GM12875 (cell line): Measurements from ENCODE around the gene CD200R1L.

Experiments
- H3K4me3 ChIP-seq: one replicate; pipeline ENCODE4 v1.5.1; 2011; ENCODE audit warnings: low read depth, low read length, control low read depth
- CTCF ChIP-seq: IDR thresholded peaks from 2 replicates; pipeline ENCODE4 v1.5.1; 2011; ENCODE audit warnings: low read depth, mild to moderate bottlenecking, control low read depth, inconsistent platforms, low read length, moderate library complexity, borderline replicate concordance; ENCODE audit not compliant: insufficient read depth

The CD200R1L gene

DNA sequence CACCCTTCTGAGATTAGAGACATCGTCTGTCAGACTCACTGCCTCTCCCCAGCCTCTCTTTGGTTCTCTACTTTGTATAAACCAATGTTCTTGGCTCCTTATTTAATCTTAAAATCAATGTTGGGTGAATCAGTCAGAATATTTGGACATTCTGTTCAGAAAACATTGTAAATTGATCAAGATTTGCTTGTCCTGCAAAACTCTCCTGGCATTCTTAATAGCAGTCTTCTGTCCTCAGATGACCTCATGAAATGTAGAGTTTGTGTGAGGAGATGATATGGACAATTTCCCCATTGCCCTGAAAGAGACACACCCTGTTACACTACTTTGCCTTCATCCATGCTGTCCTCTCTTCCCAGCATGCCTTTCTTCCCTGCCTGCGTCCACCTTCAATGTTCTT, 33.6 kb downstream of the CD200R1L start:
- H3K4me3 ChIP-seq, result no peak overlapping the region
- no peak for TF ChIP-seq CTCF

DNA sequence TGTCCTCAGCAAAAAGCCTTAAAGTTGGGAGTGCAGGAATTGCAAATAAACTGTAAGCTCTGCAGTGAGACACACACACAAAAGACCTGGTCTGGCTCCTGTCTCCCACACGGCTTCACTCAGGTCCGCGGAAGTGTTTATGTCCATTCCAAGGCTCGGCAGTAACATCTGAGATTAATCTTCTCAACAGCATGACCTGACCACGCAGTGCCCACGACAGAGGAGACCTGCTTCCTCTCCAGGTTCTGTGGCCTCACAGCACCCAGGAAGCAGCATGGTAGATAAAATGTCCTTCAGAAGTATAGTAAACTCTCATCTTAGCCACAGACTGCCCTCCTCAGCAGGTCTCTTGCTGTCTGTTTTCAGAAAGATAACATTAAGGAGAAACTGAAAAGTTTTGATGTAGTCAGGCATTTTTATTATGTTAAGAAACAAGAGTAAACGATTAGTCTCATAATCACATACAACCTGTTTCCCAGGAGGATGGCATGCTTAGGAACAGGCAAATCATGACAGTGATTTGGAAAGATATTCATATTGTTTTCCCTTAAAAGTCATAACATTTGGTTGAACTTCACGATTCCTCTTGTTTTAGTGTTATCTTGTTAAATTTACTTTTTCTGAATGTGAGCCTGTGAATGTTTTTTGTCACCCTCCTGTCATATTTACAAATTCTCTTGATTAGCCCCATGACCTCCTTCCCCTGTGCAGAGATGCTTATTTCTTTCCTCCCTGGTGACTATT, 34.6 kb downstream of the CD200R1L start:
- H3K4me3 ChIP-seq, result no peak overlapping the region
- TF ChIP-seq CTCF, result no peak

DNA sequence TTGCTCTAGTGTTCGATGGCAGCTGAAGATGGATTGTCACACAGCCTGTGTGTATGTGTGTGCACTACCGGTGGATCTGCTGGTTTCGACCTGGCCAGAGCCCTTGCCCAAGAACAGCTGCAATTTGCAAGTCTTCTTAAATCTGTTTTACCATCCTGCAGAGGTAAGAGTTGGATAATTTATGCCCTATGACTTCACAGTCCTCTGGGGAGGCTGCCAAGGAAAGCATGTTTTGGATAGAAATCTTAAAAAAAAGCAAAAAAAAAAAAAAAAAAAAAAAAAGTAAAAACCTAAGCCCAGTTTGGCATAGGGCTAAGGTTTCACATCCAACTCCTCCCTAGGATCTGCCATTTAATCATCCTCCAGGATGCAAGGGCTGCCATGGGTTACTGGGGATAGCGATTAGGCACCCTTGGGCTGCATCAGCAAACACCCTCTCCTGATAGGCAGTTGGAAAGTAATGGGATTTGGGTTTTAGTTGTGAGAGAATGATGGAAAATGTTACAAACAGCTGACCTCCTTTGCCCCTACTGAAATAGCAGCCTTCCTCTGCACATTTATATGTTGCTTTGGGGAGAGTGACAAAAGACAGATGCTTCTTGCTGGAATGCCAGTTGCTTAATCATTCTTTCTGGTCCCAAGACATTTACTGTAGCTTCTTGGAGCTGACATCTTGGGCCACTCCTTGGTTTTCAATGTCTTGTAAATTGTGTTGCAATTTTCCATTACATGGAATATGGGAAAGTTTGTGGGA, 35.4 kb downstream of the CD200R1L start:
- no peak for TF ChIP-seq CTCF

GRCh38 chr3:112810561-112810960, 36.1 kb downstream of the CD200R1L start:
- H3K4me3 ChIP-seq, result no peak overlapping the region
- no peak for TF ChIP-seq CTCF

More for the DNA sequence above, 35.4 kb downstream of the CD200R1L start:
- H3K4me3 ChIP-seq, result no peak overlapping the region

- no peak overlapping the region for H3K4me3 ChIP-seq
- no peak for TF ChIP-seq CTCF
These were observed 38.5 kb downstream of the CD200R1L start for GRCh38 chr3:112808136-112808535.

GRCh38 chr3:112807685-112808084, 39.0 kb downstream of the CD200R1L start:
- no peak overlapping the region for H3K4me3 ChIP-seq
- no peak for TF ChIP-seq CTCF

GRCh38 chr3:112806903-112807302, 39.8 kb downstream of the CD200R1L start:
- TF ChIP-seq CTCF, result no peak
- no peak overlapping the region for H3K4me3 ChIP-seq
